GM12875 (cell line): Measurements from ENCODE around the gene ARHGEF28.
A peak's percentile ranks its signal among the peaks of the same experiment; 100 is the strongest.

Experiments
- H3K4me3 ChIP-seq: one replicate; pipeline ENCODE4 v1.5.1; 2011; ENCODE audit warnings: low read depth, low read length, control low read depth
- TF ChIP-seq, protein P1 (sequence below): IDR thresholded peaks from 2 replicates; pipeline ENCODE4 v1.5.1; 2011; ENCODE audit warnings: low read depth, mild to moderate bottlenecking, control low read depth, inconsistent platforms, low read length, moderate library complexity, borderline replicate concordance; ENCODE audit not compliant: insufficient read depth

ARHGEF28 gene

DNA sequence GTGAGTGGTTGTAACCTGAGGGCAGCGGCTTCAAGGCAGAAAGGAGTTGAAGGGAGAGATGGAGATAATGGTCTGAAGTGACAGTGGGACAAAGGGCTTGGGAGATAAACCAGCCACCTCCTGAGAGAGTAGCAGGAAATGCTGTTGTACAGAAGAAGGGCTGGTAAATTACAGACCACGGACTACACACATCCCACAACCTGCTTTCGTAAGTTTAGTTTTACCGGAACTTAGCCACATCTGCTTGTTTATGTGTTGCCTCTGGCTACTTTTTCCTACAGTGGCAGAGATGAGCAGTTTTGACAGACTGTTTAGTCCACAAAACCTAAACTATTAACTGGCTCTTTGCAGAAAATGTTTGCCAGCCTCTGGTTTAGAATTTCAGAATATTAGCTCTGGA lies 269.5 kb downstream of the ARHGEF28 start:
- no peak overlapping the region for H3K4me3 ChIP-seq
- TF ChIP-seq, protein P1, sequence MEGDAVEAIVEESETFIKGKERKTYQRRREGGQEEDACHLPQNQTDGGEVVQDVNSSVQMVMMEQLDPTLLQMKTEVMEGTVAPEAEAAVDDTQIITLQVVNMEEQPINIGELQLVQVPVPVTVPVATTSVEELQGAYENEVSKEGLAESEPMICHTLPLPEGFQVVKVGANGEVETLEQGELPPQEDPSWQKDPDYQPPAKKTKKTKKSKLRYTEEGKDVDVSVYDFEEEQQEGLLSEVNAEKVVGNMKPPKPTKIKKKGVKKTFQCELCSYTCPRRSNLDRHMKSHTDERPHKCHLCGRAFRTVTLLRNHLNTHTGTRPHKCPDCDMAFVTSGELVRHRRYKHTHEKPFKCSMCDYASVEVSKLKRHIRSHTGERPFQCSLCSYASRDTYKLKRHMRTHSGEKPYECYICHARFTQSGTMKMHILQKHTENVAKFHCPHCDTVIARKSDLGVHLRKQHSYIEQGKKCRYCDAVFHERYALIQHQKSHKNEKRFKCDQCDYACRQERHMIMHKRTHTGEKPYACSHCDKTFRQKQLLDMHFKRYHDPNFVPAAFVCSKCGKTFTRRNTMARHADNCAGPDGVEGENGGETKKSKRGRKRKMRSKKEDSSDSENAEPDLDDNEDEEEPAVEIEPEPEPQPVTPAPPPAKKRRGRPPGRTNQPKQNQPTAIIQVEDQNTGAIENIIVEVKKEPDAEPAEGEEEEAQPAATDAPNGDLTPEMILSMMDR, result no peak

GRCh38 chr5:73896097-73896496 lies 270.1 kb downstream of the ARHGEF28 start:
- no peak overlapping the region for H3K4me3 ChIP-seq

GRCh38 chr5:73896668-73897067 lies 270.7 kb downstream of the ARHGEF28 start:
- TF ChIP-seq, protein P1, result no peak
- H3K4me3 ChIP-seq, result no peak overlapping the region

More at GRCh38 chr5:73896097-73896496, 270.1 kb downstream of the ARHGEF28 start:
- TF ChIP-seq, protein P1, result no peak

DNA sequence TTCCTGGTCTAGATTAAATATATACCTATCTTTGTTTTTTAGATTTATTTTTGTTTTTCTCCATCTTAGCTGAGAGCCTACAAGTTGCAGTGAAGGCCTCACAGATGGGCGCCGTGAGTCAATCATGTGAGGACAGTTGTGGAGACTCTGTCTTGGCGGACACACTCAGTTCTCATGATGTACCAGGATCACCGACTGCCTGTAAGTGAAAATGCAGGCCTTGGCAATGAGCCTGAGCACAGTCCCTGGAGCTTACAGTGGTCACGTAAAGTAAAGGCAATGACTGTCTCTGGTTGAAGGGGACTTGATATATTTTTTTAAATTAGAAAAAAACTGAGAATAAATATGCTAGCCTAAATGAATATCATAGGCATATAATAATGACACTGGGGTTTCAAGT lies 271.9 kb downstream of the ARHGEF28 start:
- no peak overlapping the region for H3K4me3 ChIP-seq
- TF ChIP-seq, protein P1, result no peak

DNA sequence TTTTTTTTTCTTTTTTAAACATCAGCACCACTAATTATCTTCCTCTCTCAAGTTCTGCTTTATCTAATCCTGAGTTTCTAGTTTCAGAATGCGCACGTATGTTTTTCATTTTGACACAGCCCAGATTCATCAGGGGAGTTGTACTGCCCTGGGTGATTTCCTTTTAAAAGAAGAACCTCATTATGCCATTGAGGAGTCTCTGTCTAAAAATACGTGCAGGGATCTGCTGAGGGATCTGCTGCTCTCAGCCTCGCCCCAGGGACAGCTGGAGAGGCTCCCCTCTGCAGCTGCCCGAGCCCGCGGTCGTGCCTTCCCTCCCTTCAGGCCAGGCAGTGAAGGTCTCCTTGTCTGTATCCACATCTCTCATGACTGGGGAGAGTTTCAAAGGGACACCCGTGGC lies 273.1 kb downstream of the ARHGEF28 start:
- peak overlapping the region; percentile 11 for H3K4me3 ChIP-seq
- TF ChIP-seq, protein P1, result no peak

GRCh38 chr5:73899916-73900315 lies 273.9 kb downstream of the ARHGEF28 start:
- no peak overlapping the region for H3K4me3 ChIP-seq
- TF ChIP-seq, protein P1, result no peak

GRCh38 chr5:73900566-73900965 lies 274.6 kb downstream of the ARHGEF28 start:
- no peak overlapping the region for H3K4me3 ChIP-seq
- TF ChIP-seq, protein P1, result no peak
